Type B pancreatic cell (in vitro differentiated cells): Measurements from ENCODE around the gene CCSER2. TPM values are rescaled to one million over a fixed set of nuclear protein-coding genes. Genes with fewer than 3 reads are reported as not detected.
"Not testable (repeated sequence)": the region's sequence is repeated elsewhere in the genome, so short reads cannot be mapped to it uniquely, and the experiment has no call there.

Experiments used
- DNase-seq: peaks from one replicate; pipeline ENCODE4 v3.0.0; 2021; ENCODE audit warnings: mixed read lengths; ENCODE audit not compliant: unreplicated experiment; ENCODE audit errors: extremely low spot score
- H3K27ac Mint-ChIP-seq: 2 replicates; pipeline ENCODE4 v1.8.0; 2021; ENCODE audit warnings: mild to moderate bottlenecking, mixed read lengths
- H3K27me3 Mint-ChIP-seq: 2 replicates; pipeline ENCODE4 v1.8.0; 2021; ENCODE audit warnings: mixed read lengths
- H3K36me3 Mint-ChIP-seq: 2 replicates; pipeline ENCODE4 v1.8.0; 2021; ENCODE audit warnings: mixed read lengths
- H3K4me1 Mint-ChIP-seq: one replicate; pipeline ENCODE4 v1.8.0; 2021; ENCODE audit warnings: mixed read lengths; ENCODE audit not compliant: unreplicated experiment
- H3K4me3 Mint-ChIP-seq: 2 replicates; pipeline ENCODE4 v1.8.0; 2021; ENCODE audit warnings: mild to moderate bottlenecking, mixed read lengths
- H3K9me3 Mint-ChIP-seq: 2 replicates; pipeline ENCODE4 v1.8.0; 2021; ENCODE audit warnings: mixed read lengths
- CTCF ChIP-seq: fragments of 200-600 bp; sonication (generic); conservative IDR thresholded peaks from 2 replicates; pipeline ENCODE4 v1.5.0; 2021; ENCODE audit warnings: antibody characterized with exemption, mild to moderate bottlenecking
- total RNA-seq: library from RNA; stranded (reverse); gene quantifications from 2 replicates; pipeline ENCODE4 v1.2.1, GENCODE V29; 2021; ENCODE audit warnings: low replicate concordance

CCSER2 gene
- total RNA-seq, 1 donor from 2014 or later, result 43.9 TPM

GRCh38 chr10:84493951-84494848 lies 165.8 kb downstream of the CCSER2 start:
- no peaks in the 10 kb centered on the region for H3K27me3 Mint-ChIP-seq
- peaks cover 43% of the 10 kb centered on the region for H3K36me3 Mint-ChIP-seq
- peak overlapping the region; percentile 52 for H3K4me3 Mint-ChIP-seq
- peak overlapping the region; percentile 97 for H3K27ac Mint-ChIP-seq
- peaks cover 13% of the 10 kb centered on the region for H3K4me1 Mint-ChIP-seq
- no peak for TF ChIP-seq CTCF
- H3K9me3 Mint-ChIP-seq, result peaks cover 10% of the 10 kb centered on the region
- no peak for DNase-seq

GRCh38 chr10:84494849-84495180 lies 166.4 kb downstream of the CCSER2 start:
- Mint-ChIP-seq H3K9me3 (peaks cover 10% of the 10 kb centered on the region), H3K27ac (peak overlapping the region; percentile 97), H3K36me3 (peaks cover 41% of the 10 kb centered on the region), H3K4me1 (peaks cover 16% of the 10 kb centered on the region), H3K27me3 (no peaks in the 10 kb centered on the region), H3K4me3 (peak overlapping the region; percentile 52)
- no peak for TF ChIP-seq CTCF
- DNase-seq, result no peak

GRCh38 chr10:84497978-84498377 lies 169.6 kb downstream of the CCSER2 start:
- no peak overlapping the region for H3K4me3 Mint-ChIP-seq
- no peak overlapping the region for H3K27ac Mint-ChIP-seq
- H3K36me3 Mint-ChIP-seq, result peaks cover 20% of the 10 kb centered on the region
- TF ChIP-seq CTCF, result no peak
- no peak for DNase-seq
- H3K9me3 Mint-ChIP-seq, result no peaks in the 10 kb centered on the region
- peaks cover 19% of the 10 kb centered on the region for H3K4me1 Mint-ChIP-seq
- no peaks in the 10 kb centered on the region for H3K27me3 Mint-ChIP-seq

DNA sequence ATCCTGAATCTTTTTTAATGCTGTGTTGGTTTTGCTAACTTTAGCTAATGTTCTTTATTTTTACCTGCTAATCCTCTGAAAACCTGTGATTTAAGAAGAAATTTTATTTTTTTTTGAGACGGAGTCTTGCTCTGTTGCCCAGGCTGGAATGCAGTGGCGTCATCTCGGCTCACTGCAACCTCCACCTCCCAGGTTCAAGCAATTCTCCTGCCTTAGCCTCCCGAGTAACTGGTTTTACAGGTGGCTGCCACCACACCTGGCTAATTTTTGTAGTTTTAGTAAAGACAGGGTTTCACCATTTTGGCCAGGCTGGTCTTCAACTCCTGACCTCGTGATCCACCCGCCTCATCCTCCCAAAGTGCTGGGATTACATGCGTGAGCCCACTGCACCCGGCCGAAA lies 170.7 kb downstream of the CCSER2 start:
- Mint-ChIP-seq H3K4me1 (peaks cover 19% of the 10 kb centered on the region), H3K36me3 (peaks cover 15% of the 10 kb centered on the region)
- H3K4me3 Mint-ChIP-seq, H3K27me3 Mint-ChIP-seq, DNase-seq, H3K27ac Mint-ChIP-seq, H3K9me3 Mint-ChIP-seq: not testable (repeated sequence)

GRCh38 chr10:84499846-84500245 lies 171.5 kb downstream of the CCSER2 start:
- no peak for TF ChIP-seq CTCF
- no peak for DNase-seq
- H3K4me3 Mint-ChIP-seq, result peak overlapping the region; percentile 2
- H3K36me3 Mint-ChIP-seq, result peaks cover 15% of the 10 kb centered on the region
- H3K9me3 Mint-ChIP-seq, result no peaks in the 10 kb centered on the region
- no peak overlapping the region for H3K27ac Mint-ChIP-seq
- no peaks in the 10 kb centered on the region for H3K27me3 Mint-ChIP-seq
- peaks cover 19% of the 10 kb centered on the region for H3K4me1 Mint-ChIP-seq

GRCh38 chr10:84510121-84510520 lies 181.7 kb downstream of the CCSER2 start:
- no peak for DNase-seq
- Mint-ChIP-seq H3K4me1 (peaks cover 17% of the 10 kb centered on the region), H3K27ac (peak overlapping the region; percentile 24), H3K27me3 (no peaks in the 10 kb centered on the region), H3K36me3 (peaks cover 25% of the 10 kb centered on the region), H3K9me3 (no peaks in the 10 kb centered on the region), H3K4me3 (no peak overlapping the region)
- TF ChIP-seq CTCF, result no peak
